GM23338 (cell line): ENCODE data around the gene EPAS1. TPM values are rescaled to one million over a fixed set of nuclear protein-coding genes. Genes with fewer than 3 reads are reported as not detected.

Experiments
- ATAC-seq: fragments of 200-7000 bp; cut with Tn5 transposase; 3 replicates; pipeline ENCODE4 v1.9.1; 2020
- DNase-seq: peaks from one replicate; pipeline ENCODE4 v3.0.0-alpha.2; 2015; ENCODE audit warnings: low spot score
- H2AFZ ChIP-seq: fragments of 200-600 bp; sonication (generic); 2 replicates; pipeline ENCODE4 v1.8.0; 2016; ENCODE audit warnings: antibody characterized with exemption, mild to moderate bottlenecking, moderate library complexity
- H3F3A ChIP-seq: fragments of 200-600 bp; sonication (generic); replicated peaks from 2 replicates; pipeline ENCODE4 v1.8.0; 2017; ENCODE audit warnings: antibody characterized with exemption, mixed run types, low read depth
- H3K27ac ChIP-seq: fragments of 200-600 bp; sonication (generic); 2 replicates; pipeline ENCODE4 v1.6.1; 2016; ENCODE audit warnings: low read depth
- H3K27me3 ChIP-seq: fragments of 200-600 bp; sonication (generic); 2 replicates; pipeline ENCODE4 v1.8.0; 2016; ENCODE audit warnings: mild to moderate bottlenecking, mixed run types, moderate library complexity; ENCODE audit not compliant: insufficient read depth
- H3K36me3 ChIP-seq: fragments of 200-600 bp; sonication (generic); 2 replicates; pipeline ENCODE4 v1.8.0; 2016; ENCODE audit warnings: mild to moderate bottlenecking; ENCODE audit not compliant: insufficient read depth
- H3K4me1 ChIP-seq: fragments of 200-600 bp; sonication (generic); 2 replicates; pipeline ENCODE4 v1.8.0; 2016; ENCODE audit warnings: mild to moderate bottlenecking, moderate library complexity; ENCODE audit not compliant: insufficient read depth
- H3K4me2 ChIP-seq: fragments of 200-600 bp; sonication (generic); 2 replicates; pipeline ENCODE4 v1.7.1; 2017; ENCODE audit warnings: mixed run types
- H3K4me3 ChIP-seq: fragments of 200-600 bp; sonication (generic); 2 replicates; pipeline ENCODE4 v1.6.1; 2016; ENCODE audit warnings: mixed run types
- H3K79me2 ChIP-seq: fragments of 200-600 bp; sonication (generic); replicated peaks from 2 replicates; pipeline ENCODE4 v1.8.0; 2017; ENCODE audit warnings: mild to moderate bottlenecking; ENCODE audit not compliant: insufficient read depth
- H3K9me2 ChIP-seq: fragments of 200-600 bp; sonication (generic); 2 replicates; pipeline ENCODE4 v1.8.0; 2017; ENCODE audit not compliant: insufficient read depth
- H4K20me1 ChIP-seq: fragments of 200-600 bp; sonication (generic); replicated peaks from 2 replicates; pipeline ENCODE4 v1.8.0; 2017; ENCODE audit warnings: mild to moderate bottlenecking; ENCODE audit not compliant: insufficient read depth
- H3K27ac Mint-ChIP-seq: 2 replicates; pipeline ENCODE4 v1.8.0; 2020; ENCODE audit warnings: inconsistent platforms, mild to moderate bottlenecking, moderate library complexity, mixed read lengths
- H3K27me3 Mint-ChIP-seq: 3 replicates; pipeline ENCODE4 v1.8.0; 2022; ENCODE audit warnings: low read depth, mild to moderate bottlenecking, moderate library complexity, mixed read lengths, inconsistent platforms; ENCODE audit not compliant: insufficient read depth, poor library complexity
- H3K36me3 Mint-ChIP-seq: 3 replicates; pipeline ENCODE4 v1.8.0; 2021; ENCODE audit warnings: low read depth, mild to moderate bottlenecking, inconsistent platforms, moderate library complexity, mixed read lengths
- H3K4me1 Mint-ChIP-seq: 3 replicates; pipeline ENCODE4 v1.8.0; 2020; ENCODE audit warnings: mild to moderate bottlenecking, inconsistent platforms, mixed read lengths
- H3K4me3 Mint-ChIP-seq: 3 replicates; pipeline ENCODE4 v1.8.0; 2021; ENCODE audit warnings: moderate library complexity, mild to moderate bottlenecking, inconsistent platforms, mixed read lengths
- H3K9me3 Mint-ChIP-seq: 3 replicates; pipeline ENCODE4 v1.8.0; 2020; ENCODE audit warnings: moderate library complexity, mild to moderate bottlenecking, inconsistent platforms, mixed read lengths
- CREB1 ChIP-seq: fragments of 250-450 bp; sonication (Bioruptor Pico); IDR thresholded peaks from 2 replicates; pipeline ENCODE4 v1.5.0; 2020; ENCODE audit warnings: low read depth, mild to moderate bottlenecking, moderate library complexity
- CTCF ChIP-seq, 2 experiments: fragments of 200-600 bp in 1 of 2; sonication (generic) in 1 of 2; conservative IDR thresholded peaks; 2 replicates each; pipeline versions ENCODE4 v1.5.1 to v1.6.1; 2016 to 2017; ENCODE audit warnings: antibody characterized with exemption in 2 of 2, low read depth in 2 of 2, mild to moderate bottlenecking in 2 of 2, moderate library complexity in 1 of 2
- ETS1 ChIP-seq: IDR thresholded peaks from 2 replicates; pipeline ENCODE4 v1.6.1; 2016; ENCODE audit warnings: antibody characterized with exemption
- EZH2 ChIP-seq: fragments of 200-600 bp; sonication (generic); IDR thresholded peaks from one replicate; pipeline ENCODE4 v1.8.0; 2017; ENCODE audit warnings: antibody characterized with exemption, mild to moderate bottlenecking, low read depth; ENCODE audit not compliant: unreplicated experiment
- EZH2phosphoT487 ChIP-seq: fragments of 200-600 bp; sonication (generic); IDR thresholded peaks from one replicate; pipeline ENCODE4 v1.8.1; 2018; ENCODE audit warnings: antibody characterized with exemption; ENCODE audit not compliant: unreplicated experiment
- JUNB ChIP-seq: IDR thresholded peaks from one replicate; pipeline ENCODE4 v1.6.1; 2016; ENCODE audit warnings: antibody characterized with exemption; ENCODE audit not compliant: unreplicated experiment
- NANOG ChIP-seq: IDR thresholded peaks from 2 replicates; pipeline ENCODE4 v1.6.1; 2016; ENCODE audit warnings: antibody characterized with exemption, borderline replicate concordance
- POLR2AphosphoS5 ChIP-seq: IDR thresholded peaks from 2 replicates; pipeline ENCODE4 v1.6.1; 2016; ENCODE audit warnings: antibody characterized with exemption, low read depth
- REST ChIP-seq: IDR thresholded peaks from one replicate; pipeline ENCODE4 v1.6.1; 2018; ENCODE audit warnings: antibody characterized with exemption; ENCODE audit not compliant: unreplicated experiment
- STAT1 ChIP-seq: IDR thresholded peaks from one replicate; pipeline ENCODE4 v1.6.1; 2016; ENCODE audit warnings: antibody characterized with exemption; ENCODE audit not compliant: unreplicated experiment
- ZNF114 ChIP-seq: fragments of 250-450 bp; sonication (Bioruptor Pico); IDR thresholded peaks from 2 replicates; pipeline ENCODE4 v1.5.0; 2020; ENCODE audit warnings: mild to moderate bottlenecking, moderate library complexity
- ZNF462 ChIP-seq: fragments of 250-450 bp; sonication (Bioruptor Pico); IDR thresholded peaks from 2 replicates; pipeline ENCODE4 v1.5.0; 2020; ENCODE audit warnings: mild to moderate bottlenecking, moderate library complexity
- polyA plus RNA-seq: library from polyadenylated mRNA; unstranded; fragments of >200 nt; fragmentation: Nextera tagmentation; extraction: Ambion mirVana; gene quantifications from 2 replicates; pipeline ENCODE4 v1.2.1, GENCODE V29; 2016
- total RNA-seq: library from RNA; depleted of rRNA; stranded (reverse); fragments of >200 nt; shearing (Covaris generic); gene quantifications from 2 replicates; pipeline ENCODE4 v1.2.3, GENCODE V29; 2014

EPAS1 gene
- total and polyA plus RNA-seq, 2 experiments from 2014 or later, result 0.68 to 5.4 TPM

GRCh38 chr2:46283693-46284092, 13.5 kb upstream of the EPAS1 start:
- TF ChIP-seq POLR2AphosphoS5 (no peak), REST (no peak), JUNB (no peak), EZH2phosphoT487 (no peak), CREB1 (CRISPR knock-in tag) (no peak), STAT1 (no peak), ETS1 (no peak), ZNF114 (CRISPR knock-in tag) (no peak), CTCF (conservative IDR thresholded peaks at IDR 0.05; ENCODE audit: low read depth in 2 of 2) (no peak), NANOG (no peak), ZNF462 (no peak), EZH2 (no peak)
- Histone ChIP-seq H3K79me2 (no peaks in the 10 kb centered on the region), H3K9me2 (no peaks in the 10 kb centered on the region), H4K20me1 (no peaks in the 10 kb centered on the region), H3K27me3 (no peaks in the 10 kb centered on the region), H3K4me3 (no peak overlapping the region), H3F3A (no peaks in the 10 kb centered on the region), H3K4me1 (no peaks in the 10 kb centered on the region), H3K4me2 (no peak overlapping the region), H3K36me3 (no peaks in the 10 kb centered on the region), H3K27ac (no peak overlapping the region), H2AFZ (0 out of 2 replicates have a peak overlapping the region, but pooled peaks have one; percentile 47)
- no peak overlapping the region for H3K27ac Mint-ChIP-seq
- no peaks in the 10 kb centered on the region for H3K36me3 Mint-ChIP-seq
- H3K9me3 Mint-ChIP-seq, result no peaks in the 10 kb centered on the region
- peaks cover 16% of the 10 kb centered on the region; the same call in 2 of the 3 replicates for H3K4me1 Mint-ChIP-seq
- DNase-seq, result no peak
- no peak for ATAC-seq
- H3K27me3 Mint-ChIP-seq, result peaks cover 3% of the 10 kb centered on the region
- no peak overlapping the region for H3K4me3 Mint-ChIP-seq
